C4-2B (cell line): Measurements from ENCODE around the gene SLC22A16.

ENCODE experiments used
- ZFX ChIP-seq: fragments of 450-650 bp; IDR thresholded peaks from 2 replicates; pipeline ENCODE4 v1.6.1; 2017
- TF ChIP-seq, protein P1 (sequence below): fragments of 450-650 bp; conservative IDR thresholded peaks from 2 replicates; pipeline ENCODE4 v1.5.1; 2017; ENCODE audit warnings: mild to moderate bottlenecking

DNA sequence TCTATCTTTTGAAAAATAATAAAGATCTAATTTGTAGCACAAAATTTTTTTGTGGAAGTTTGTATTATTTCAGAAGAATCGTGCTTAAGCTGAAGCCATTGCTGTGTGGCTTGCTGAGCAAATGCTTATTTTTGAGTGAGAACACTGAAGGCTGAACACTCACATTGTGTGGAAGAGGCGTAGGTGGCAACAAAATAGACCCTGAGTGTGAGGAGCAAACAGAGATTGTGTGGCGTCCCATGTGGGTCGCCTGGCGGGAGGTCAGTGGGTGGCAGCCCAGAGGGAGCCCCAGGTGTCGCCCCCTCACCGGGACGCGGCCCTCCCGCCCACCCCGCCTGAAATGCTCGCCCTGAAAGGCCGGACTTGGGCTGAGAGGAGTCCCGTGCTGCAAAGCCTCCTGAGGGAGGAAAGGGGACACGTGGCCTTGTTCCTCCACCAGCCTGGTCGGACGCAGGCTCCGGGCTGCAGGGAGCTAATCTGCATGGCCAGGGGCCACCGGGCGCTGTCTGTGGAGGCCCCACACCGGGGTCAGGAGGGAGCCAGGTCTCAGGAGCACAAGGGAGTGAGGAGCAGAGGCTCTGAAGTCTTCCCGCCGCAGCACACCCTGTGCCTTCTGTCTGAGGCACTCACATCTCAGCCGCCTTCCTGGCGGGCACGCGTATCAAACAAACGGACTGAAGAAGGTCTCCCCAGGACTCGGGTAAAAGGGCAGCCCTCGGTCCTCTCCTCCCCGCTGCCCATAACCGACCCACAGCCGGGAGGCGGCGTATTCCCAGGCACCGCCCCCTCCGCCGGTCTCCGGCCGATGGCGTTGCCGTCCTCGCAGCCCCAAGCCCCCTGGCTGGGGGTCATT lies 77.0 kb downstream of the SLC22A16 start:
- TF ChIP-seq, protein P1, sequence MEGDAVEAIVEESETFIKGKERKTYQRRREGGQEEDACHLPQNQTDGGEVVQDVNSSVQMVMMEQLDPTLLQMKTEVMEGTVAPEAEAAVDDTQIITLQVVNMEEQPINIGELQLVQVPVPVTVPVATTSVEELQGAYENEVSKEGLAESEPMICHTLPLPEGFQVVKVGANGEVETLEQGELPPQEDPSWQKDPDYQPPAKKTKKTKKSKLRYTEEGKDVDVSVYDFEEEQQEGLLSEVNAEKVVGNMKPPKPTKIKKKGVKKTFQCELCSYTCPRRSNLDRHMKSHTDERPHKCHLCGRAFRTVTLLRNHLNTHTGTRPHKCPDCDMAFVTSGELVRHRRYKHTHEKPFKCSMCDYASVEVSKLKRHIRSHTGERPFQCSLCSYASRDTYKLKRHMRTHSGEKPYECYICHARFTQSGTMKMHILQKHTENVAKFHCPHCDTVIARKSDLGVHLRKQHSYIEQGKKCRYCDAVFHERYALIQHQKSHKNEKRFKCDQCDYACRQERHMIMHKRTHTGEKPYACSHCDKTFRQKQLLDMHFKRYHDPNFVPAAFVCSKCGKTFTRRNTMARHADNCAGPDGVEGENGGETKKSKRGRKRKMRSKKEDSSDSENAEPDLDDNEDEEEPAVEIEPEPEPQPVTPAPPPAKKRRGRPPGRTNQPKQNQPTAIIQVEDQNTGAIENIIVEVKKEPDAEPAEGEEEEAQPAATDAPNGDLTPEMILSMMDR: no peak
- no peak for TF ChIP-seq ZFX
